Transverse colon (tissue), 4 donors: ENCODE results near the gene MCF2L2. TPM values are rescaled to one million over a fixed set of nuclear protein-coding genes. Genes with fewer than 3 reads are reported as not detected.

Experiments used
- DNase-seq: peaks from one replicate; pipeline ENCODE4 v3.0.0-alpha.2; 2019
- H3K27ac ChIP-seq, 4 donors: fragments of 200-600 bp; sonication (generic); 2 replicates each; pipeline ENCODE4 v1.5.1; 2016 to 2018; ENCODE audit warnings: inconsistent platforms in 4 of 4
- H3K27me3 ChIP-seq: fragments of 200-600 bp; sonication (generic); 2 replicates; pipeline ENCODE4 v1.5.1; 2017; ENCODE audit warnings: inconsistent platforms
- H3K36me3 ChIP-seq, 4 donors: fragments of 200-600 bp; sonication (generic); 2 replicates each; pipeline ENCODE4 v1.5.1; 2017 to 2019; ENCODE audit warnings: inconsistent platforms in 4 of 4
- H3K4me1 ChIP-seq, 4 donors: fragments of 200-600 bp; sonication (generic); 2 replicates each; pipeline ENCODE4 v1.5.1; 2017 to 2020; ENCODE audit warnings: inconsistent platforms in 4 of 4
- H3K4me3 ChIP-seq, 4 donors: fragments of 200-600 bp; sonication (generic); 1 replicate in 1 of 4; 2 replicates in 3 of 4; pipeline versions ENCODE4 v1.5.1 to v1.6.1; 2017 to 2019; ENCODE audit warnings: inconsistent platforms in 4 of 4
- H3K9me3 ChIP-seq, 2 donors: fragments of 200-600 bp; sonication (generic); 2 replicates each; pipeline ENCODE4 v1.5.1; 2017 to 2019; ENCODE audit warnings: inconsistent platforms in 2 of 2
- CTCF ChIP-seq, 5 experiments: fragments of 200-600 bp in 3 of 5; fragments of 450-650 bp in 2 of 5; sonication (generic) in 3 of 5; IDR thresholded peaks; 1 replicate in 2 of 5; 2 replicates in 3 of 5; pipeline ENCODE4 v1.5.1; 2016 to 2017; ENCODE audit warnings: antibody characterized with exemption in 5 of 5, inconsistent platforms in 3 of 5, mild to moderate bottlenecking in 2 of 5, moderate library complexity in 1 of 5
- EP300 ChIP-seq: sonication (generic); formaldehyde crosslinking; IDR thresholded peaks from one replicate; pipeline ENCODE4 v1.6.1; 2017; ENCODE audit warnings: antibody characterized with exemption, low read depth
- POLR2A ChIP-seq: fragments of 450-650 bp; IDR thresholded peaks from one replicate; pipeline ENCODE4 v1.6.1; 2016; ENCODE audit warnings: antibody characterized with exemption, mild to moderate bottlenecking, moderate library complexity
- POLR2AphosphoS5 ChIP-seq, 3 donors: sonication (generic); formaldehyde crosslinking; IDR thresholded peaks; one replicate each; pipeline ENCODE4 v1.6.1; 2016; ENCODE audit warnings: antibody characterized with exemption in 3 of 3
- WGBS, 2 donors: methylation state at CpG; one replicate each; pipeline ENCODE4 v1.1.5; 2018; ENCODE audit warnings: low coverage in 1 of 2; 5-methylcytosine and 5-hydroxymethylcytosine counted together
- in situ Hi-C, 4 donors: fragments of 200-750 bp; cut with MboI; loops; one replicate each; pipeline versions ENCODE4 v1.15.0 to v1.15.1; 2017; ENCODE audit warnings: low sequenced_read_pairs in 3 of 4, low pct_ligation_motif_present in 1 of 4, low pct_unique_long_range_greater_than_20kb in 1 of 4
- intact Hi-C: fragments of 100-400 bp; cut with DNase I; formaldehyde crosslinking; loops from one replicate; pipeline ENCODE4 v1.15.1; 2023; ENCODE audit warnings: low total_unique reads
- total RNA-seq, 4 donors: library from RNA; depleted of rRNA; stranded (reverse); fragments of >200 nt; gene quantifications; one replicate each; pipeline ENCODE4 v1.1.0, GENCODE V29; 2016

MCF2L2 gene
- total RNA-seq, 4 donors from 2014 or later = 0.20 to 3.7 (median 2.0) TPM

- no peak for TF ChIP-seq EP300
- TF ChIP-seq CTCF (IDR thresholded peaks at IDR 0.05) = no peak
- TF ChIP-seq POLR2A = no peak
- no peak for TF ChIP-seq POLR2AphosphoS5 (IDR thresholded peaks at IDR 0.05)
- in situ Hi-C loops (no loop called here), intact Hi-C loops (loop anchor here (5.0 kb wide), 1 partner anchor 1187 kb away; no protein-coding TSS in a partner anchor)
- no peaks in the 10 kb centered on the region for H3K9me3 ChIP-seq
- WGBS, 2 donors = 94 to 100% methylated on average over 2 of the region's 2 CpGs
- peaks cover 0 to 6% (median 4%) of the 10 kb centered on the region in 4 donors for H3K4me1 ChIP-seq
- no peaks in the 10 kb centered on the region for H3K27me3 ChIP-seq
- H3K27ac ChIP-seq = no peak overlapping the region
- no peak overlapping the region for H3K4me3 ChIP-seq
- H3K36me3 ChIP-seq = no peaks in the 10 kb centered on the region
- DNase-seq = no peak
Observed at GRCh38 chr3:183293966-183294365, 134.5 kb downstream of the MCF2L2 start.

- WGBS, 2 donors = 27 to 34% methylated on average over 4 of the region's 4 CpGs
- DNase-seq = no peak
- no peaks in the 10 kb centered on the region for H3K9me3 ChIP-seq
- no peaks in the 10 kb centered on the region for H3K27me3 ChIP-seq
- H3K36me3 ChIP-seq = no peaks in the 10 kb centered on the region
- peaks cover 0 to 7% (median 5%) of the 10 kb centered on the region in 4 donors for H3K4me1 ChIP-seq
- H3K4me3 ChIP-seq = no peak overlapping the region
- intact Hi-C loops = loop anchor here (5.0 kb wide), 1 partner anchor 1184 kb away; no protein-coding TSS in a partner anchor
- no peak for TF ChIP-seq POLR2A
- no peak for TF ChIP-seq EP300
- TF ChIP-seq POLR2AphosphoS5 (IDR thresholded peaks at IDR 0.05) = no peak
- H3K27ac ChIP-seq = peak overlapping the region in 1 of 4 donors; percentile 18
- in situ Hi-C loops = no loop called here
Observed at GRCh38 chr3:183291497-183292031, 136.9 kb downstream of the MCF2L2 start.

- intact Hi-C loops = loop anchor here (5.0 kb wide), 1 partner anchor 1183 kb away; no protein-coding TSS in a partner anchor
- no peaks in the 10 kb centered on the region for H3K27me3 ChIP-seq
- H3K9me3 ChIP-seq = no peaks in the 10 kb centered on the region
- H3K36me3 ChIP-seq = no peaks in the 10 kb centered on the region
- WGBS, 2 donors = 81 to 89% methylated on average over 2 of the region's 2 CpGs
- H3K4me1 ChIP-seq = peaks cover 4 to 20% (median 14%) of the 10 kb centered on the region in 4 donors
- H3K27ac ChIP-seq = no peak overlapping the region
- DNase-seq = no peak
- H3K4me3 ChIP-seq = no peak overlapping the region
- TF ChIP-seq CTCF (IDR thresholded peaks at IDR 0.05) (no peak), POLR2A (no peak), EP300 (no peak), POLR2AphosphoS5 (IDR thresholded peaks at IDR 0.05) (no peak)
- in situ Hi-C loops = no loop called here
Observed at GRCh38 chr3:183290216-183290615, 138.2 kb downstream of the MCF2L2 start.

- H3K36me3 ChIP-seq = no peaks in the 10 kb centered on the region
- intact Hi-C loops = no loop called here
- no peaks in the 10 kb centered on the region for H3K9me3 ChIP-seq
- no peak overlapping the region for H3K27ac ChIP-seq
- 97 to 100% methylated on average over 1 to 2 of the region's 2 CpGs for WGBS, 2 donors
- no peak overlapping the region for H3K4me3 ChIP-seq
- no peak for DNase-seq
- H3K27me3 ChIP-seq = no peaks in the 10 kb centered on the region
- TF ChIP-seq POLR2A (no peak), POLR2AphosphoS5 (IDR thresholded peaks at IDR 0.05) (no peak), EP300 (no peak), CTCF (IDR thresholded peaks at IDR 0.05) (no peak)
- H3K4me1 ChIP-seq = peaks cover 7 to 27% (median 15%) of the 10 kb centered on the region in 4 donors
- in situ Hi-C loops = no loop called here
Observed at GRCh38 chr3:183288117-183288516, 140.3 kb downstream of the MCF2L2 start.
